Measurements from ENCODE around the gene PPIL1. TPM values are rescaled to one million over a fixed set of nuclear protein-coding genes. Genes with fewer than 3 reads are reported as not detected.

PPIL1 gene
- total and polyA plus RNA-seq, 2 of the 13 experiments (the other 11 are each of a cell fraction or from before 2014, with no cell fraction given) = 74.2 to 144 TPM

DNA sequence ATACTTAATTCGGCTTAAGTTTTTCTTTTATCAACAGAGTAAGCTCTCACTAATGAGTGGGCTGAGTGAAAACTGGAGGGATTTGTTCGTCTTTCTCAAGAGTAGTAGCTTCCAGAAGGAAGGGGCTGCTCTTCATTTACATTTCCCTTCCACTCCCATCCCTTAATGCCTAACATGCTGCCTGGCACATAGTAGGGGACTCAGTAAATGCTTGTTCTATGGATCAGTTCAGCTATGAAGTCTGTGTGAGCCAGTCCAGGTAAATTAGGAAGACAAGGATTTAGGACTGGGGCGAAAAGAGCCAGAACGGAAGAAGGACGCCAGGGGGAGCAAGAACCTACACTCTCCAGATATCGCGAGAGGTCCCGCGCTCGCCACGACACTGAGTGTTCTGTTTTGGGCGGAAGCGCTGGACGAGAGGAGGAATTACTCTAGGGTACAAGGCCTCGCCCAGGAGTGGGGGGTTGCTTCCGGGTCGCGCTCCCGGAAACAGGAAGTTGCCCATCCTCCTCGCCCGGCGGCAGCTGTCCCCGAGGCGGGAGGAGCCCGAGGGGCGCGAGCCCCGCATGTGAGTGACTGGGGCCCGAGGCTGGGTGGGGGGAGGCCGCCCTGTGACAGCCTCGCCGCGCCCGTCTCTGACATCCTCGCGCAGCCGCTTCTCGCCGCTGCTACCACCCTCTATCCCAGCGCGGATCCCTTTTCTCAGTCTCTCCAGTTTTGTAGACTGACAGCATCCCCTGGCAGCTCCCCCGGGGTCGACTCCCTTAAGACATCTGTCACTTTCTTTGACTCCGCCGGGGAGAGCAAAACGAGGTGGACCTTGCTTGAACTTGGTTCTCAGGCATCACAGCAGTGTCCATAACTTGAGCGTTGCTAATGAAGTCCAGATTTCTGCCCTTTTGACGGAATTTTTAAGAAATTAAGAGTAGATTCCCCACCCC, 11.1 kb upstream of the PPIL1 start, which contains the start of gene C6orf89 (continued):
- TF ChIP-seq, protein P1, sequence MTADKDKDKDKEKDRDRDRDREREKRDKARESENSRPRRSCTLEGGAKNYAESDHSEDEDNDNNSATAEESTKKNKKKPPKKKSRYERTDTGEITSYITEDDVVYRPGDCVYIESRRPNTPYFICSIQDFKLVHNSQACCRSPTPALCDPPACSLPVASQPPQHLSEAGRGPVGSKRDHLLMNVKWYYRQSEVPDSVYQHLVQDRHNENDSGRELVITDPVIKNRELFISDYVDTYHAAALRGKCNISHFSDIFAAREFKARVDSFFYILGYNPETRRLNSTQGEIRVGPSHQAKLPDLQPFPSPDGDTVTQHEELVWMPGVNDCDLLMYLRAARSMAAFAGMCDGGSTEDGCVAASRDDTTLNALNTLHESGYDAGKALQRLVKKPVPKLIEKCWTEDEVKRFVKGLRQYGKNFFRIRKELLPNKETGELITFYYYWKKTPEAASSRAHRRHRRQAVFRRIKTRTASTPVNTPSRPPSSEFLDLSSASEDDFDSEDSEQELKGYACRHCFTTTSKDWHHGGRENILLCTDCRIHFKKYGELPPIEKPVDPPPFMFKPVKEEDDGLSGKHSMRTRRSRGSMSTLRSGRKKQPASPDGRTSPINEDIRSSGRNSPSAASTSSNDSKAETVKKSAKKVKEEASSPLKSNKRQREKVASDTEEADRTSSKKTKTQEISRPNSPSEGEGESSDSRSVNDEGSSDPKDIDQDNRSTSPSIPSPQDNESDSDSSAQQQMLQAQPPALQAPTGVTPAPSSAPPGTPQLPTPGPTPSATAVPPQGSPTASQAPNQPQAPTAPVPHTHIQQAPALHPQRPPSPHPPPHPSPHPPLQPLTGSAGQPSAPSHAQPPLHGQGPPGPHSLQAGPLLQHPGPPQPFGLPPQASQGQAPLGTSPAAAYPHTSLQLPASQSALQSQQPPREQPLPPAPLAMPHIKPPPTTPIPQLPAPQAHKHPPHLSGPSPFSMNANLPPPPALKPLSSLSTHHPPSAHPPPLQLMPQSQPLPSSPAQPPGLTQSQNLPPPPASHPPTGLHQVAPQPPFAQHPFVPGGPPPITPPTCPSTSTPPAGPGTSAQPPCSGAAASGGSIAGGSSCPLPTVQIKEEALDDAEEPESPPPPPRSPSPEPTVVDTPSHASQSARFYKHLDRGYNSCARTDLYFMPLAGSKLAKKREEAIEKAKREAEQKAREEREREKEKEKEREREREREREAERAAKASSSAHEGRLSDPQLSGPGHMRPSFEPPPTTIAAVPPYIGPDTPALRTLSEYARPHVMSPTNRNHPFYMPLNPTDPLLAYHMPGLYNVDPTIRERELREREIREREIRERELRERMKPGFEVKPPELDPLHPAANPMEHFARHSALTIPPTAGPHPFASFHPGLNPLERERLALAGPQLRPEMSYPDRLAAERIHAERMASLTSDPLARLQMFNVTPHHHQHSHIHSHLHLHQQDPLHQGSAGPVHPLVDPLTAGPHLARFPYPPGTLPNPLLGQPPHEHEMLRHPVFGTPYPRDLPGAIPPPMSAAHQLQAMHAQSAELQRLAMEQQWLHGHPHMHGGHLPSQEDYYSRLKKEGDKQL (CRISPR knock-in tag; IDR thresholded peaks at IDR 0.05; ENCODE audit: low read depth) = 0 out of 2 replicates have a peak, but pooled peaks have one; percentile 43
- TF ChIP-seq, protein P2, sequence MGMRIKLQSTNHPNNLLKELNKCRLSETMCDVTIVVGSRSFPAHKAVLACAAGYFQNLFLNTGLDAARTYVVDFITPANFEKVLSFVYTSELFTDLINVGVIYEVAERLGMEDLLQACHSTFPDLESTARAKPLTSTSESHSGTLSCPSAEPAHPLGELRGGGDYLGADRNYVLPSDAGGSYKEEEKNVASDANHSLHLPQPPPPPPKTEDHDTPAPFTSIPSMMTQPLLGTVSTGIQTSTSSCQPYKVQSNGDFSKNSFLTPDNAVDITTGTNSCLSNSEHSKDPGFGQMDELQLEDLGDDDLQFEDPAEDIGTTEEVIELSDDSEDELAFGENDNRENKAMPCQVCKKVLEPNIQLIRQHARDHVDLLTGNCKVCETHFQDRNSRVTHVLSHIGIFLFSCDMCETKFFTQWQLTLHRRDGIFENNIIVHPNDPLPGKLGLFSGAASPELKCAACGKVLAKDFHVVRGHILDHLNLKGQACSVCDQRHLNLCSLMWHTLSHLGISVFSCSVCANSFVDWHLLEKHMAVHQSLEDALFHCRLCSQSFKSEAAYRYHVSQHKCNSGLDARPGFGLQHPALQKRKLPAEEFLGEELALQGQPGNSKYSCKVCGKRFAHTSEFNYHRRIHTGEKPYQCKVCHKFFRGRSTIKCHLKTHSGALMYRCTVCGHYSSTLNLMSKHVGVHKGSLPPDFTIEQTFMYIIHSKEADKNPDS (CRISPR knock-in tag; IDR thresholded peaks at IDR 0.05) = 0 out of 2 replicates have a peak, but pooled peaks have one; percentile 48
- TF ChIP-seq, protein P3, sequence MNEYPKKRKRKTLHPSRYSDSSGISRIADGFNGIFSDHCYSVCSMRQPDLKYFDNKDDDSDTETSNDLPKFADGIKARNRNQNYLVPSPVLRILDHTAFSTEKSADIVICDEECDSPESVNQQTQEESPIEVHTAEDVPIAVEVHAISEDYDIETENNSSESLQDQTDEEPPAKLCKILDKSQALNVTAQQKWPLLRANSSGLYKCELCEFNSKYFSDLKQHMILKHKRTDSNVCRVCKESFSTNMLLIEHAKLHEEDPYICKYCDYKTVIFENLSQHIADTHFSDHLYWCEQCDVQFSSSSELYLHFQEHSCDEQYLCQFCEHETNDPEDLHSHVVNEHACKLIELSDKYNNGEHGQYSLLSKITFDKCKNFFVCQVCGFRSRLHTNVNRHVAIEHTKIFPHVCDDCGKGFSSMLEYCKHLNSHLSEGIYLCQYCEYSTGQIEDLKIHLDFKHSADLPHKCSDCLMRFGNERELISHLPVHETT (CRISPR knock-in tag; conservative IDR thresholded peaks at IDR 0.05) = peak; percentile 92
- TF ChIP-seq YEATS4 (CRISPR knock-in tag; IDR thresholded peaks at IDR 0.05; ENCODE audit: borderline replicate concordance) (peak; percentile 94), CHCHD3 (CRISPR knock-in tag; IDR thresholded peaks at IDR 0.05) (peak; percentile 94), SP140L (CRISPR knock-in tag; IDR thresholded peaks at IDR 0.05; ENCODE audit: borderline replicate concordance) (no peak; the same call in 1 of the 2 replicates), HHEX (CRISPR knock-in tag; IDR thresholded peaks at IDR 0.05) (no peak), RFX5 (IDR thresholded peaks at IDR 0.05; ENCODE audit: low read depth, low read length) (no peak), ZSCAN21 (CRISPR knock-in tag; IDR thresholded peaks at IDR 0.05; ENCODE audit: borderline replicate concordance) (peak; percentile 90; the same call in 1 of the 2 replicates)
- TF ChIP-seq, protein P4, sequence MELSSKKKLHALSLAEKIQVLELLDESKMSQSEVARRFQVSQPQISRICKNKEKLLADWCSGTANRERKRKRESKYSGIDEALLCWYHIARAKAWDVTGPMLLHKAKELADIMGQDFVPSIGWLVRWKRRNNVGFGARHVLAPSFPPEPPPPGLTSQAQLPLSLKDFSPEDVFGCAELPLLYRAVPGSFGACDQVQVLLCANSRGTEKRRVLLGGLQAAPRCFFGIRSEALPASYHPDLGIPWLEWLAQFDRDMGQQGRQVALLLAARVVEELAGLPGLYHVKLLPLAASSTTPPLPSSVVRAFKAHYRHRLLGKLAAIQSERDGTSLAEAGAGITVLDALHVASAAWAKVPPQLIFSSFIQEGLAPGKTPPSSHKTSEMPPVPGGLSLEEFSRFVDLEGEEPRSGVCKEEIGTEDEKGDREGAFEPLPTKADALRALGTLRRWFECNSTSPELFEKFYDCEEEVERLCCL (CRISPR knock-in tag; IDR thresholded peaks at IDR 0.05; ENCODE audit: borderline replicate concordance) = peak; percentile 96; the same call in 1 of the 2 replicates
- TF ChIP-seq, protein P5, sequence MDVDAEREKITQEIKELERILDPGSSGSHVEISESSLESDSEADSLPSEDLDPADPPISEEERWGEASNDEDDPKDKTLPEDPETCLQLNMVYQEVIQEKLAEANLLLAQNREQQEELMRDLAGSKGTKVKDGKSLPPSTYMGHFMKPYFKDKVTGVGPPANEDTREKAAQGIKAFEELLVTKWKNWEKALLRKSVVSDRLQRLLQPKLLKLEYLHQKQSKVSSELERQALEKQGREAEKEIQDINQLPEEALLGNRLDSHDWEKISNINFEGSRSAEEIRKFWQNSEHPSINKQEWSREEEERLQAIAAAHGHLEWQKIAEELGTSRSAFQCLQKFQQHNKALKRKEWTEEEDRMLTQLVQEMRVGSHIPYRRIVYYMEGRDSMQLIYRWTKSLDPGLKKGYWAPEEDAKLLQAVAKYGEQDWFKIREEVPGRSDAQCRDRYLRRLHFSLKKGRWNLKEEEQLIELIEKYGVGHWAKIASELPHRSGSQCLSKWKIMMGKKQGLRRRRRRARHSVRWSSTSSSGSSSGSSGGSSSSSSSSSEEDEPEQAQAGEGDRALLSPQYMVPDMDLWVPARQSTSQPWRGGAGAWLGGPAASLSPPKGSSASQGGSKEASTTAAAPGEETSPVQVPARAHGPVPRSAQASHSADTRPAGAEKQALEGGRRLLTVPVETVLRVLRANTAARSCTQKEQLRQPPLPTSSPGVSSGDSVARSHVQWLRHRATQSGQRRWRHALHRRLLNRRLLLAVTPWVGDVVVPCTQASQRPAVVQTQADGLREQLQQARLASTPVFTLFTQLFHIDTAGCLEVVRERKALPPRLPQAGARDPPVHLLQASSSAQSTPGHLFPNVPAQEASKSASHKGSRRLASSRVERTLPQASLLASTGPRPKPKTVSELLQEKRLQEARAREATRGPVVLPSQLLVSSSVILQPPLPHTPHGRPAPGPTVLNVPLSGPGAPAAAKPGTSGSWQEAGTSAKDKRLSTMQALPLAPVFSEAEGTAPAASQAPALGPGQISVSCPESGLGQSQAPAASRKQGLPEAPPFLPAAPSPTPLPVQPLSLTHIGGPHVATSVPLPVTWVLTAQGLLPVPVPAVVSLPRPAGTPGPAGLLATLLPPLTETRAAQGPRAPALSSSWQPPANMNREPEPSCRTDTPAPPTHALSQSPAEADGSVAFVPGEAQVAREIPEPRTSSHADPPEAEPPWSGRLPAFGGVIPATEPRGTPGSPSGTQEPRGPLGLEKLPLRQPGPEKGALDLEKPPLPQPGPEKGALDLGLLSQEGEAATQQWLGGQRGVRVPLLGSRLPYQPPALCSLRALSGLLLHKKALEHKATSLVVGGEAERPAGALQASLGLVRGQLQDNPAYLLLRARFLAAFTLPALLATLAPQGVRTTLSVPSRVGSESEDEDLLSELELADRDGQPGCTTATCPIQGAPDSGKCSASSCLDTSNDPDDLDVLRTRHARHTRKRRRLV (CRISPR knock-in tag; IDR thresholded peaks at IDR 0.05) = no peak

Measured in HepG2 (cell line).